Esophagus (tissue), 2 donors: ENCODE data around the gene SLC25A44. TPM values are rescaled to one million over a fixed set of nuclear protein-coding genes. Genes with fewer than 3 reads are reported as not detected.
"Not testable (repeated sequence)": the region's sequence is repeated elsewhere in the genome, so short reads cannot be mapped to it uniquely, and the experiment has no call there.

Experiments
- H3K27ac ChIP-seq, 2 donors: one replicate each; pipeline ENCODE4 v1.5.1; 2013; ENCODE audit warnings: low read depth in 2 of 2, mild to moderate bottlenecking in 2 of 2, inconsistent platforms in 1 of 2, low read length in 1 of 2, moderate library complexity in 1 of 2
- H3K27me3 ChIP-seq, 2 donors: one replicate each; pipeline ENCODE4 v1.6.1; 2013; ENCODE audit warnings: low read length in 2 of 2, control low read depth in 1 of 2, mild to moderate bottlenecking in 1 of 2; ENCODE audit not compliant: insufficient read depth in 2 of 2, control insufficient read depth in 1 of 2
- H3K36me3 ChIP-seq, 2 donors: one replicate each; pipeline ENCODE4 v1.6.1; 2013; ENCODE audit warnings: low read length in 1 of 2; ENCODE audit not compliant: control insufficient read depth in 2 of 2, insufficient read depth in 2 of 2
- H3K4me1 ChIP-seq, 2 donors: one replicate each; pipeline ENCODE4 v1.6.1; 2013; ENCODE audit warnings: low read length in 1 of 2; ENCODE audit not compliant: control insufficient read depth in 2 of 2, insufficient read depth in 2 of 2
- H3K4me3 ChIP-seq, 2 donors: one replicate each; pipeline ENCODE4 v1.5.1; 2013; ENCODE audit warnings: low read length in 2 of 2, mild to moderate bottlenecking in 2 of 2, low read depth in 1 of 2, moderate library complexity in 1 of 2
- H3K9me3 ChIP-seq, 2 donors: one replicate each; pipeline ENCODE4 v1.6.1; 2013; ENCODE audit warnings: mild to moderate bottlenecking in 2 of 2, low read depth in 1 of 2, low read length in 1 of 2, moderate library complexity in 1 of 2; ENCODE audit not compliant: control insufficient read depth in 2 of 2, insufficient read depth in 1 of 2
- WGBS, 2 donors: extraction: QIAGEN DNeasy Blood & Tissue Kit; methylation state at CpG; one replicate each; pipeline ENCODE4 v1.1.7; 2013; 5-methylcytosine and 5-hydroxymethylcytosine counted together
- polyA plus RNA-seq, 2 donors: library from polyadenylated mRNA; stranded (reverse); fragments of 200-250 nt; gene quantifications; one replicate each; pipeline ENCODE4 v1.2.3, GENCODE V29; 2013
- donor health status: healthy with polysubstance abuse.
- donor health status: Bipolar disorder and iron deficiency.

The SLC25A44 gene
- polyA plus RNA-seq, 2 donors: 4.4 to 8.8 TPM

DNA sequence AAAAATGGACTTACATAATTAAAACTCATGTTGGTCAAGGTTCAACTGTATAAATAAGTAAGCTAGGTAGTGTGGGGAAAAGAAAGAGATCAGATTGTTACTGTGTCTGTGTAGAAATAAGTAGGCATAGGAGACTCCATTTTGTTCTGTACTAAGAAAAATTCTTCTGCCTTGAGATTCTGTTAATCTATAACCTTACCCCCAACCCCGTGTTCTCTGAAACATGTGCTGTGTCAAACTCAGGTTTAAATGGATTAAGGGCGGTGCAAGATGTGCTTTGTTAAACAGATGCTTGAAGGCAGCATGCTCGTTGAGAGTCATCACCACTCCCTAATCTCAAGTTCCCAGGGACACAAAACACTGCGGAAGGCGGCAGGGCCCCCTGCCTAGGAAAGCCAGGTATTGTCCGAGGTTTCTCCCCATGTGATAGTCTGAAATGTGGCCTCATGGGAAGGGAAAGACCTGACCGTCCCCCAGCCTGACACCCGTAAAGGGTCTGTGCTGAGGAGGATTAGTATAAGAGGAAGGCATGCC, 12.4 kb upstream of the SLC25A44 start:
- not testable (repeated sequence) for H3K4me3 ChIP-seq, H3K36me3 ChIP-seq, H3K27ac ChIP-seq, H3K27me3 ChIP-seq, H3K4me1 ChIP-seq, H3K9me3 ChIP-seq
- 42 to 50% methylated on average over 8 of the region's 8 CpGs for WGBS, 2 donors

GRCh38 chr1:156182010-156182779, 11.7 kb upstream of the SLC25A44 start:
- not testable (repeated sequence) for H3K9me3 ChIP-seq, H3K4me3 ChIP-seq, H3K27ac ChIP-seq, H3K4me1 ChIP-seq, H3K27me3 ChIP-seq, H3K36me3 ChIP-seq
- WGBS, 2 donors: 68 to 82% methylated on average over 9 to 12 of the region's 12 CpGs

DNA sequence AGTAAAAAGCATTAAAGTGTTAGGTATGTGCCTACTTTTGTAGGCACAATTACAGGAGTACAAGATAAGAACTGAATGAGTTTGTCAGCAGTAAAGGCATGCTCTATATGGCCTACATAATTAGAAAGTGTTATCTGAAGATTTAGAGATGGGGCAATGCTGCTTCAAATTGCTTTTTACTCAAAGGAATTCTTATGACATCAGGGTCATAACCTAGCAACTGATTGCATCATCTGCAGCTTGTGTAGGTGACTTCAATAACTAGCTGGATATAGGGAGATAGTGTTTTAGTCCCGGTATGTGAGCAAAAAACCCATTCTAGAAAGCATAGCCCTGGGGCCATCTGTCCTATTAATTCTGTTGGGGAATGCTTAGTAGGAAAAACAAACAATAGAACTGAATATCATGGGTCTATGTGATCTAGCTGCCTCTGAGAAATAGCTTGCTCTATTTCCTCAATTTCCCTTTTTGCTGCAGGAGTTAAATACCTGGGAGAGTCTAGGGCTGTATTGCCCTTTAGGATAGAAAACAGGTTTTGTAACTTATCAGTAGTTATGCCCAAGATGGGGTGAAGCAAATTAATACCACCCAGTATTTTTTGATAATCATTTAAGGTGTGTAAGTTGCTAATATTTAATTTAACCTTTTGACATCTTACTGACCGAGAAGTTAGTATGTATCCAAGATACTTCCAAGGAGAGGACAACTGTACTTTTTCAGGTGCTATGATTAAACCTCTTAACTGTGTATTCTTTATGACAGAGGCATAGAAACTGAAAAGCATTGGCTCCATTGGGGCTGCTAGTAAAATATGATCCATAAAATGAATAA, 7.3 kb upstream of the SLC25A44 start:
- H3K27me3 ChIP-seq, H3K27ac ChIP-seq, H3K4me3 ChIP-seq, H3K9me3 ChIP-seq, H3K36me3 ChIP-seq, H3K4me1 ChIP-seq: not testable (repeated sequence)
- WGBS, 2 donors: 92 to 96% methylated on average over 2 of the region's 2 CpGs

DNA sequence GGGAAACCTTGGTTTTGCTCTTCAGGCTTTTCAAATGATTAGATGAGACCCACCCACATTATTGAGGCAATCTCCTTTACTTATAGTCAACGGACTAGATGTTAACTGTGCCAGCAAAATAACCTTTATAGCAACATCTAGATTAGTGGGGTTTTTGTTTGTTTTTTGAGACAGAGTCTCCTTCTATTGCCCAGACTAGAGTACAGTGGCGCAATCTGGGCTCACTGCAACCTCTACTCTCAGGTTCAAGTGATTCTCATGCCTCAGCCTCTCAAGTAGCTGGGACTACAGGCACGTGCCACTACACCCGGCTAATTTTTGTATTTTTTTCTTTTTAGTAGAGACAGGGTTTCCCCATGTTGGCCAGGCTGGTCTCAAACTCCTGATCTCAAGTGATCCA, 3.6 kb upstream of the SLC25A44 start:
- H3K27ac ChIP-seq, H3K27me3 ChIP-seq, H3K4me1 ChIP-seq, H3K9me3 ChIP-seq, H3K4me3 ChIP-seq, H3K36me3 ChIP-seq: not testable (repeated sequence)
- WGBS, 2 donors: 72 to 81% methylated on average over 4 of the region's 4 CpGs

DNA sequence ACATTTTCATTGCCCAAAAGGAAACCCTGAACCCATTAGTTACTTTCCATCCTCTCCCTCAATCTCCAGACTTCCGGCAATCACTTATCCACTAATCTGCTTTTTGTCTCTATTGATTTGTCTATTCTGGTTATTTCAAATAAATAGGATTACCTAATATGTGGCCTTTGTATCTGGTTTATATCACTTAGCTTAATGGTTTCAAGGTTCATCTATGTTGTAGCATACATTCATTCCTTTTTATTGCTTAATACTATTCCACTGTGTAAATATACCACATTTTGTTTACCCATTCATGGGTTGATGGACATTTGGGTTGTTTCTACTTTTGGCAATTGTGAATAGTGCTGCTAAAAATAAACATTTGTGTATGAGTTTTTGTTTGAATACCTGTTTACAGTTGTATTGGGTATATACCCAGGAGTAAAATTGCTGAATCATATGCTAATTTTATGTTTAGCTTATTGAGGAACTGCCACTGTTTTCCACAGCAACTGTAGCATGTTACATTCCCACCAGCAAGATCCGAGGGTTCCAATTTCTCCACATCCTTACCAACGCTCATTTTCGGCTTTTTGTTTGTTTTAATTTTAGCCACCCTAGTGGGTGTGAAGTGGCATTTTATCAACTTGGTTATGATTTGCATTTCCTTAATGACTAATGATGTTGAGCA, 2.5 kb upstream of the SLC25A44 start:
- H3K4me1 ChIP-seq: peaks cover 0 to 3% of the 10 kb centered on the region in 2 donors
- WGBS, 2 donors: 83 to 88% methylated on average over 4 of the region's 4 CpGs
- no peak overlapping the region for H3K27ac ChIP-seq
- H3K36me3 ChIP-seq: peaks cover 0 to 2% of the 10 kb centered on the region in 2 donors
- no peaks in the 10 kb centered on the region for H3K27me3 ChIP-seq
- H3K4me3 ChIP-seq: no peak overlapping the region
- H3K9me3 ChIP-seq: no peaks in the 10 kb centered on the region

- peaks cover 0 to 3% of the 10 kb centered on the region in 2 donors for H3K4me1 ChIP-seq
- no peaks in the 10 kb centered on the region for H3K27me3 ChIP-seq
- WGBS, 2 donors: 84 to 85% methylated on average over 7 of the region's 7 CpGs
- H3K27ac ChIP-seq: peak overlapping the region; percentile 77 to 90
- H3K9me3 ChIP-seq: no peaks in the 10 kb centered on the region
- H3K4me3 ChIP-seq: peak overlapping the region; percentile 66 to 93
- H3K36me3 ChIP-seq: peaks cover 0 to 6% of the 10 kb centered on the region in 2 donors
These were observed 756 bp upstream of the SLC25A44 start for GRCh38 chr1:156193208-156193487.

DNA sequence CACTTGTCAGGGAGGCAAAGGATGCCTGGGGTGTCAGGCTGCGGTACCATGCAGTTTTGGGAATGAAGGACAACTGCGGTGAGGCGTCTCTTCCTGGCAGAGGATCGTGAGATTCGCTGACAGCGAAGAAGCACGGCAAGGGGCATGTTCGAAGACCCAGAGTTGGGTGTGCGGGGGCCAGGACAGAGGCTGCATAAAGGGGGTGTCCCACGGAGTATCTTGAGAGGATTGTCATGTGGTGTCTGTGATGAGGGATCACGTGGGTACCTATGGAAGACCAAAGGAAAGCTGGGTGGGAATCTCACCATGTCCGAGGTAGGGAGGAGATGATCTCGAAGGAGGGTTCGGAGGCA, 372 bp downstream of the SLC25A44 start:
- peaks cover 0 to 3% of the 10 kb centered on the region in 2 donors for H3K4me1 ChIP-seq
- H3K27me3 ChIP-seq: no peaks in the 10 kb centered on the region
- 11 to 14% methylated on average over 14 of the region's 14 CpGs for WGBS, 2 donors
- no peaks in the 10 kb centered on the region for H3K9me3 ChIP-seq
- H3K27ac ChIP-seq: peak overlapping the region; percentile 50 to 74
- peak overlapping the region; percentile 66 to 93 for H3K4me3 ChIP-seq
- peaks cover 0 to 10% of the 10 kb centered on the region in 2 donors for H3K36me3 ChIP-seq

DNA sequence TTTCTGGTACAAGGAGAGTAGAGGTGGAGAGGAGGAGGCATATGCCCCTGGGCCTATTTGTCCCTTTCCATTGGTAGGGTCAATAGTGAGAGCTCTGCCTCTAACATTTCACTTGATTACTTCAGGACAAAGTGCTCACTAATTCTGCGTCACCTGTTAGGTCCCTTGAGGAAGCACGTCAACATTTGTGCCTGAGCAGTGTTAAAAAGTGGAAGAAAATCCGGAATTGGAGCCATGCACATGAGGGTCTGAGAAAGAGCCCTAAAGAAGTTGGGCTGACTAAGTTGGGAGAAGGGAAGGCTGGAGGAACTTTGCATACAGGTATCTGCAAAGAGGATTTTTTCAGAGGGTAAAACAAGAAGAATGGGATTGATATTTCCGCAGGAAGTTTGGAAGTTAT, 1.9 kb downstream of the SLC25A44 start:
- Histone ChIP-seq H3K27me3 (no peaks in the 10 kb centered on the region), H3K4me1 (peaks cover 0 to 3% of the 10 kb centered on the region in 2 donors), H3K4me3 (no peak overlapping the region), H3K9me3 (no peaks in the 10 kb centered on the region), H3K27ac (no peak overlapping the region), H3K36me3 (peaks cover 0 to 20% of the 10 kb centered on the region in 2 donors)
- WGBS, 2 donors: 67 to 74% methylated on average over 4 of the region's 4 CpGs

- Histone ChIP-seq H3K36me3 (peaks cover 0 to 23% of the 10 kb centered on the region in 2 donors), H3K9me3 (no peaks in the 10 kb centered on the region), H3K4me3 (no peak overlapping the region), H3K4me1 (peaks cover 0 to 3% of the 10 kb centered on the region in 2 donors), H3K27me3 (no peaks in the 10 kb centered on the region), H3K27ac (no peak overlapping the region)
- WGBS, 2 donors: 70 to 78% methylated on average over 2 of the region's 2 CpGs
These were observed 2.5 kb downstream of the SLC25A44 start for GRCh38 chr1:156196445-156196844.
